Stimulated activated CD4-positive, alpha-beta T cell treated with anti-CD3 and anti-CD28 coated beads, Interleukin-1b, Interleukin-23, amount 100 ng/mL, for 24 hours (primary cell): ENCODE results near the gene ODAD3.
A peak's percentile ranks its signal among the peaks of the same experiment; 100 is the strongest.
"Not testable (repeated sequence)": the region's sequence is repeated elsewhere in the genome, so short reads cannot be mapped to it uniquely, and the experiment has no call there.

ENCODE experiments used
- DNase-seq, 4 experiments: peaks; one replicate each; pipeline ENCODE4 v3.0.0-alpha.2; 2020; ENCODE audit warnings: low read depth in 4 of 4, low spot score in 1 of 4

The ODAD3 gene

DNA sequence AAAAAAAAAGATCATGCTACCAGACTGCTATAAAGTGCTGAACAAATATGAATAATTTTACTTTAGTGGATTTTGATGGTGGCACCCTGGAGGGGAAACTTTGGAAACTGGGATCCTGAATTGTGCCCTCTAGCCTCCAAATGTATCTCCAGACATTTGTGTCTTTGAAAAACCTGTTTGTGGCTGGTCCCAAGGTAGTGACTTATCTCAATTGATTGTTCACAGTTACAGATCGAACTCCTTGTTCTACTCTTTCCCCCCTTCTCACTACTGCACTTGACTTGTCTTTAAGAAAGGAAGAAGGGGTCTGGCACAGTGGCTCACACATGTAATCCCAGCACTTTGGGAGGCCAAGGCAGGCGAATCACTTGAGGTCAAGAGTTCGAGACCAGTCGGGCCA lies 26.3 kb downstream of the ODAD3 start:
- DNase-seq: no peak

DNA sequence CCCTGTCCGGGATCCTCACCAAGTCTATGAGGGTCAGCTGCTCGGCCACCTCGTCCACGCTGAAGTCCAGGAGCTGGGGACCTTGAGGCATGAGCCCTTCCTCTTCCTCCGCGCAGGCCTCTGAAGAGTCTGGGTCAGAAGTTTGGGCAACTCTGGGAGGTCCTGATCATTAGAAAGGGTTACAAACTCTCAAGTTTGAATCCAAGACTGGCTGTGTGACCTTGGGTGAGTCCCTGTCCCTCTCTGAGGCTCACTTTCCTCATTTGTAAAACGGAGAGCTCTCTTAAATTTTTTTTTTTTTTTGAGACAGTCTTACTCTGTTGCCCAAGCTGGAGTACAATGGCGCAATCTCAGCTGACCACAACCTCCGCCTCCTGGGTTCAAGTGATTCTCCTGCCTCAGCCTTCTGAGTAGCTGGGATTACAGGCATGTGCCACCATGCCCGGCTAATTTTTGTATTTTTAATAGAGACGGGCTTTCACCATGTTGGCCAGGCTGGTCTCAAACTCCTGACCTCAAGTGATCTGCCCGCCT lies 28.2 kb downstream of the ODAD3 start:
- not testable (repeated sequence) for DNase-seq

DNA sequence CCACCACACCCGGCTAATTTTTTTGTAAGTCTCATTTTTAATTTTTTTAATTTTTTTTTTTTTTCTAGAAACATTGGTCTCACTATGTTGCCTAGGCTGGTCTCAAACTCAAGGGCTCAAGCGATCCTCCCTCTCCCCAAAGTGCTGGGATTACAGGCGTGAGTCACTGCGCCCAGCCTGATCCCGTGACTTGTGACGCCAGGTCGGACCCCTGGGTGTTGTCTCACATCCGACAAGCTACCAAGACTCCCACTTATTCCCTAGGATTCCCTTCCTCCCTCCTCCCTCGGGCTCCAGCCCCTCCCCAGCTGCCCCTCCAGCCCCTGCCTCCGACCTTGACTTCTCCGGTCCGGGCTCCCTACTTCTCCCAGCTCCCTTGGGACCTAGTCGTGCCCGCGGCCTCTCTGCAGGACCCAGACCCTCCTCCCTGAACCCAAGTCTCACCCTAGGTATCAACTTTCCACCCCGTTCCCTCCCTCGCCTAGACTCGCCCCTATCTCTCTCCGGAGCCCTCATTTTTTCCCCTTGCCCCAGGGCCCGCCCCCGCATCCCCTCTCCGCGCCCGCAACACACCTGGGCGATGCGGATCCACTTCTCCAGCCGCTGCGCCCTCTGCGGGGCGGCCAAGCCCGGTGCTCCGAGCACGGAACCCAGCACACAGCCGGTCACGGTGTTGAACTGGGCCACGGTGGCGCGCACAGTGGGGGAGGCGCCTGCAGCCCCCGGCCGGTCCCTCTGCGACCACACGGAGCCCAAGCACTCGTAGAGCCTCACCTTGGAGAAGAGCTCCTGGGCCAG lies 28.9 kb downstream of the ODAD3 start:
- DNase-seq: peak in 1 of 4 experiments; percentile 43

DNA sequence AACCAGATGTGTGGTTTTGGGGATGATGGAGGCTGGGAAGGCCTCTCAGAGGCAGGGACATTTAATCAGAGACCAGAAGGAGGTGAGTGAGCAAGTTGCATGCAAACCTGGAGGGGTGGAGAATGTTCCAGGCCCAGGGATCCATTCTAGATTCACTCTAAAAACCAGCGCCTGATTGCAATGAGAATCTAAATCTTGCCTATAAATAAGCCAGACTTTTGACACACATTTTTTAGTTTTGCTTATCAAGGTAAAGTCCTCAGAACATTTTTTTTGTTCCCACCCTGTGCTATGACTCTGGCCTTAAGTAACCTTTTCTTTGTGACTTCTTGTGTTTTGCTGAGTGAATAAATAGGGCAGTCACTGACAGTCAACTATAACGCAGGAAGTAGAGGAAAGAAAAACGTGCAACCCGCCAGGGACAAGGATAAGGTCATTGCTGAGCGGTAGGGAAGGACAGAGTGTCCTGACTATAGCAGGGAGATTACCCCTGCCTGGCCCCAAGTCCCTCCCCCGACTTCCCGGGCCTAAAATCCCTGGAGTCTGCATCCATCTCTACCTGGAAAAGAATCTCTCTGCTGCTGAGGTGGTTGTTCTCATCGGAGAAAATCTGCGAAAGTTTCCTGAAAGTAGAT lies 30.2 kb downstream of the ODAD3 start:
- no peak for DNase-seq

DNA sequence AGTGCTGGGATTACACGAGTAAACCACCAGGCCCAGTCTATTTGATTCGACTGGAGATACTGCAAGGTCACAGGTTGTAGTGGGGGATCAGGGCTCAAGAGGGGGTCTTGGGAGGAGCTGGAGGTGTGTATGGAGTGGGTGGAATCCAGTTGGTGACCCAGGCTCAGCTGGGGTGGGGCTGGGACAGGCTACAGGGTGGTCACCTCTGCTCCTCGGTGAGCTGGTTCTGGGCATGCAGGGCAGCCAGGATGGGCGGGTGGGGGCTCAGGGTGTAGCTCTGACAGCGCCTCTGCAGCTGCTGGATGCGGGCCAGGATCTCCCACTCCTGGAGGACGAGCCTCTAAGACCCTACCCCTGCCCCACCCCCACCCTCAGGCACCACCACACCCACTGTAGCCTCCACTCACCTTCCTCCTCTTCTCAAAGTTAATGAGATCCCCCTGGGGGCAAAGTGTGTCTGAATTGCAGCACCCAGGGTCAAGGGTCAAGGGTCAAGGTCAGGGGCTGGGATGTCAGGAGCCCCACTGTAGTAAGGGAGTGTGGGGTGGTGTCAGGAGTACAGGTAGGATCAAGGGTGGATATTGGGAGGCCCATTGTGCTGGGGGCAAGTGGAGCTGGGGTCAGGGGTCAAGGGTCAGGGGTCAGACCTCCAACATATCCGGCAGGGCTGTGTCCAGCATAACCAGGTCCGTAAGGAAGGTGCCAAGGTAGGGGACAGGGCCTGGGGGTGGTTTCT lies 32.9 kb downstream of the ODAD3 start:
- no peak for DNase-seq

DNA sequence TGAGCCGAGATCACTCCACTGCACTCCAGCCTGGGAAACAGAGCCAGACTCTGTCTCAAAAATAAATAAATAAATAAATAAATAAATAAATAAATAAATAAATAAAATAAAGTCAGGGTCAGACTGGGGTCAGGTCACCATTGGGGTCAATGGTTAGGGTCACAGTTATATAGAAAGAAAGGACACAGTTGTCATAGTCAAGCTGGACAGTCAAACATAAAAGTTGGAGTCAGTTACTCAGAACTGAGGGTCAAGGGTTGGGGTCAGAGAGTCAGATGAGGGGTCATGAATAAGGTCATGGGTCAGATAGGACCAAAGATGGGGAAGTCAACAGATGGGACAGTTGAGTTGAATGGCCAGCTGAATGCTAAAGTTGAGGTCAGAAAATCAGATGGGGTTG lies 34.1 kb downstream of the ODAD3 start:
- no peak for DNase-seq

DNA sequence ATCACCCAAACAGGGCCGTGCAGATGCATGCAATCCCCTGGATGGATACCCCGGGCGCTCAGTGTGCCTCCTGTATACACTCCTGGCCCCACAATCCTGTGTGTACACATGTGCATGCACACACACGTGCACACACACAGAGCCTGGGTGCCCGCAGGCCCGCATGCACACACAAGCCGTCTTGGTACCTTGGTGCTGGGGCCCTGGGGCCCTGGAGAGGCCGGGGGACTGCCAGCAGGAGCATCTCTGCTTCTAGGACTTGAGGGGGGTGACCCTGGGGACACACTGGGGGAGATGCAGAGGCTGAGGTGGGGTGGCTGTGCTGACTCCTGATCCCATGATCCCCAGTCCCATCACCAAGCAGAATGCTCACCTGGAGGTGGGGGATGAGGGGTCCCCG lies 35.3 kb downstream of the ODAD3 start:
- DNase-seq: no peak

DNA sequence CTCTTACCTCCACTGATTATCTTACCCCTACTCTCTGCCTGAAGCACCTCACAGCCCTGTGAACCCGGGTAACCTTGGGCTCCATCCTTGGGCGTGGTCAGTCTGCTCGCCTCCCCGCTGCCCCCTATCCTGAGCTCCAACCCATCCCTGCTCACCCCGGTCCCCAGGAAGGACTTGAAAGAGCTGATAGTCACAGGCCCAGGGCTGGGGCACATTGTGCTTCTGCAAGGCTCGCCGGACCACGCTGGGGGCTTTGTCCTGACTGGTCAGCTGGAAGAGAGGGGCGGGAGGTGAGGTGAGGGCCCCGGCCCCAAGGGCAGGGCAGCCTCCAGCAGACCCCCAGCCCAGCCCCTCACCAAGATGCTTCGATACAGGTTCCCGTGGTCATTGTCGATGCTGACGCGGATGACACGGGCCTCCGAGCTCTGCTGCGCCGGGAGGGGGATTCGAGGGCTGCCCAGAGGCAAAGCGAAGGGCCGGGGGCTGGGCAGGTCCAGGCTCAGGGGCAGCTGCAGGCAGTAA lies 37.8 kb downstream of the ODAD3 start:
- DNase-seq: no peak

DNA sequence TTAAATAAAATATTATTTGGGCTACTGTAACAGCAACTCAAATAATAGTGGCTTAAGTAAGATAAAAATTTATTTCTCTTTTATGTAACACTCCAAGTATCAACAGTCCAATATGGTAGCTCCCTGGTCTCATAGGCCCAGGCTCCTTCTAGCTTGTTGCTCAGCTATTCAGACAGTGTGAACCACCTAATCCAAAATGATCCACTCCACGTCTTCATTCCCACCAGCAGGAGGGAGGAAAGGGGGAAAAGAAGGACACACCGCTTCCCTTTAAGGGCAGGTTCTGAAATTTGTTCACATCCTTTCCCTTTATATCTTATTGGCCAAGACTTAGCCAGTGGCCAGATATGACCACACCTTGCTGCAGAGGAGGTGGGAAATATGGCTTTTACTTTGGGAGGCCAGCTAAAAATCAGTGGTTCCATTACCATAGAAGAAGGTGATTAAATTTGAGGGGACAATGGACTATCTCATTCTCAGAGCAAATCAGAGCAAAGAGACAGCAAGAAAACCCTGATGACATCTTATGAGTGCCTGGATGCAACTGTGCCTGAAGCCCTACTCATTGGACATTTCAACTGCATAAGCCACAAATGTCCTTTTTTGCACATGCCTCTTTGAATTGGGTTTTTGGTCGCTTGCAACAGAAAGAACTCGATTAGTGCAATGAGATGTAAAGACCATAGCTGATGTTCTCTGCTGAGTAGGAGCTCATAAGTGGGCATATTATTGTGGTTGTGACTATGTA lies 43.8 kb downstream of the ODAD3 start:
- no peak for DNase-seq

DNA sequence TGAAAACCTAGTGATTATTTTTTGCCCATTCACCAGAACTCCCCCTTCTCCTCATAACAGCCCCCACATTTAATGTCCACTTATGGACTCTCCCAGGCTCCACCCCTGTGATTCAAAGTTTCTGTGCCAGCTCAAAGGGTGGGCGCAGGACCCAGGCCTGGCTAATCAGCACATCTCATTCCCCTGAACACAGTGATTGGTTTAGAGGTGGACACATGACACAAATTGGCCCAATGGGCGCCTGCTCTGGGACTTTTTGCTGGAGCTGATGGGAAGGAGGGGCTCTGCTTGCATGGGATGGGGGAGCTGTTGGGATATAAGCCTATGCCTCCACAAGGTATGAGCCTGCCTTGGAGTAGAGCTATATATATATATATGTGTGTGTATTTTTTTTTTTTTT lies 44.6 kb downstream of the ODAD3 start:
- DNase-seq: no peak

DNA sequence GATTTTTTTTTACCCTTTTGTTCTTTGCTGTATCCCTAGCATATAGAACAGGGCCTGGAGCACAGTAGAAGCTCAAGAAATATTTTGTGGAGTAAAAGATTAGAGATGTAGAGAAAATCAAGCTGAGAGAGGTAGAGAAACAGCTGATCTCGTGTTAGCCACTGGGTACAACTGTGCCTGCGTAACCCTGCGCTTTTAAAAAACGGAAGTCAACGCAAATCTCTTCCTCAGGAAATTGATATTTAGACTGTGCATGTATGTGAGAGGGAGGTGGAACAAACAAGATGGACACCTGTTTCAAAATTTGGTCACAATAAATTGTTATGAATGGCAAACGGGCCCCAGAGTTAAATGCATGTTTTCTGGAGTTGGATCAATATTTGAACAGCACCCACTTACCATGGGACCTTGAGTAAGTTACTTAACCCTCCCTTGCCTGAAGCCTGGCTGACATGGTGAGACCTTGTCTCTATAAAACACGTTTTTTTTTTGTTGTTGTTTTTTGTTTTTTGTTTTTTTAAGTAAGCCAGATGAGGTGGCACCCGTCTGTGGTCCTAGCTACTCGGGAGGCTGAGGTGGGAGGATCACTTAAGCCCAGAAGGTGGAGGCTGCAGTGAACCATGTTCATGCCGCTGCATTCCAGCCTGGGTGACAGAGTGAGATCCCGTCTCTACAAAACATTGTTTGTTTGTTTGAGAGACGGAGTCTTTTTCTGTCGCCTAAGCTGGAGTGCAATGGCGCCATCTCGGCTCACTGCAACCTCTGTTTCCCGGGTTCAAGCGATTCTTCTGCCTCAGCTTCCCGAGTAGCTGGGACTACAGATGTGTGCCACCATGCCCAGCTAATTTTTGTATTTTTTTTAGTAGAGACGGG lies 47.5 kb downstream of the ODAD3 start:
- no peak for DNase-seq

DNA sequence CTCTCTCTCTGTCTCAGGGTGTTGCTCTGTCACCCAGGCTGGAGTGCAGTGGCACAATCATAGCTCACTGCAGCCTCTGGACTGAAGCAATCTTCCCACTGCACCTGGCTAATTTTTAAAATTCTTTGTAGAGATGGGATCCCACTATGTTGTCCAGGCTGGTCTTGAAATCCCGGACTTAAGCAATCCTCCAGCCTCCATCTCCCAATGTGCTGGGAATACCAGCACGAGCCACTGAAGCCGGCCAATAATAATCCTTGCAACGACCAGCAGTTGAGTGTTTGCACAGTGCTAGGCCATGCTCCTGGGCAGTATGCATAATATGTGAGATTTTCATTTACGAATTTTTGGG lies 50.2 kb downstream of the ODAD3 start:
- DNase-seq: no peak

DNA sequence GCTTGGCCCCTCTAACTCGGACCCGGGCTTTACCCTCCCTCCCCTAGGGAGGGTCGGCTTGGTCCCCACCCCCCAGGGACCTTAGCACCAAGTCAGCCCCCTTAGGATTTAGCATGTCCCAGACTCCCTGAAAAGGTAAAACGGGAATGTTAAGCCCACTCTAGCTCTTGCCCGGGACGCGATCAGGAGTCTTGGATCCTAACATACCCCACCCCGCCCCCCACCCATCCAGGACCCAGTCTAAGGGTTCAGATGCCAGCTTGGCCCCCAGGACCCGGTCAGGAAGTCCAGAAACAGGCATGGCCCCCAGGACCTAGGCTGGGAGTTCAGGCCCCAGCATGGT lies 51.2 kb downstream of the ODAD3 start:
- no peak for DNase-seq

DNA sequence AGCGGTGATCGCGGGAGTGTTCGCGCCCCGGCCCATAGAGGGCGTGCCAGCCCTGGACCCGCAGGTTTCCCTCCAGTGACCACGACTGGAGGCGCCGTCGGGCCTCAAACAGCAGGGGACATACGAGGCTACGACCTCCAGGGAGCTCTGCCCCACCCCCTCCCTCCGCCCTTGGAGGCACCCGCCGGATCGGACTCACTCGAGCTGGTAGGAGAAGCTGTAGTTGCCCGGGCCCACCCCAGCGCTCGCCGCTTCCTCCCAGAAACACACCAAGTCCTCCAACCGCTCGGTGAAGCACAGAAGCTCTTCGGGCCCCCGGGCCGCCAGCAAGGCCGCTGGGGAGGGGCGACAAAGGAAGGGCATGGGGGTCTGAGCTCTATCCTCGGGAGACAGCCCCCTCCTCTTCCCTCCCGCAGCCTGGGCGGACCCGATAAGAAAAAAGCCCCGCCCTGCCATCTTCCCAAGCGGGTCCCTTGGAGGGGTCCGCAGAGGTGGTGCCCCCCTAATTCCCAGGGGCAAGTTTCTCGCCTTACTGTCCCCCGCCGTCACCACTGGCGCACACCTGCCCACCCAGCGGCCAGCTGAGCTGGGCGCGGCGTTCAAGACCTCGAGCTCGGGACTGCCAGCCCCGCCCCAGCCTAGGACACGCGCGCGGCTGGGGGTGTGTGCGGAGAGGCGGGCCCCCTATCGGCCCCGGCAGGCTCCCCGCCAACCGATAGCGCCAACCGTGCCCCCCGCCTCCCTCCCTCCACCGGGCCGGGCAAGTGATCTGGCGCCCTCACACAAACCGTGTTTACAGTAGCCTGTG lies 51.8 kb downstream of the ODAD3 start:
- no peak for DNase-seq

DNA sequence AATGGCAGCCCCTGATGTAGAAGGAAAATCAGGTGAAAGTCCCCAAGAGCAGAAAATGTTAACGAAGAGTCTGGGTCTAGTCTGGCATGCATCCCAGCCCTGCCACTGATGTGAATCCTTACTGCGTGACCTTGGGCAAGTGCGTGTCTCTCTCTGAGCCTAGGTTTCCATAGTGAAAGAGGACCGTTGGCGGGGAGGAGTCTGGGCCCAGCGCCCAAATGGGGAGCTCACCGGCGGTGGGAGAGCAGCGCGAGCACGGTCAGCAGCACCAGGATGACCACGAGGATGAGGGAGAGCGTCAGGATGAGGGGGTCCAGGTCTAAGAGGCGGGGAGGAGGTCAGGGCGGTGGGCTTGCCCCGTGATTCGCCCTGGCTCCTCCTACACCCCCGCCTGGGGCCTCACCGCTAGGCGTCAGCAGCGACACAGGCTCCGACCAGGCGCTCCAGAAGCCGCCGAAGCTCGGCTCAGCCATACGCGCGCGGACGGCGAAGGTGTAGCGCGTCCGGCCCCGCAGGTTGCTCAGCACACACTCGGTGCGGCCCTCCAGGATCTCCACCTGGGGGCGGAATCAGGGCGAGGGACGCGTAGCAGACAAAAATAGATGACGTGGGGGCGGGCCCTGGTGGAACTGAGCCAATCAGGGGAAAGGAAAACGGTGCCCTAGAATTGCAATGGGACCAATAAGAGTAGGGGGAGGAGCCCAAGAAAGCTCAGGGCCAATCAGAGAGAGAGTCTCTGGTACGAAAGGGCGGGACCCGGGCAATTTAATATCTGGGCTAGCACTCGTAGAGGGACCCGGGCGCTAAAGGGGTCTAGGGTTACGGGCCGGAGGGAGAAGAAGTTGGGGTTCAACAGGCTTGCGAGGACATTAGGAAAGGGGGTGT lies 54.0 kb downstream of the ODAD3 start:
- DNase-seq: peak; percentile 73 to 97 (median 83)

DNA sequence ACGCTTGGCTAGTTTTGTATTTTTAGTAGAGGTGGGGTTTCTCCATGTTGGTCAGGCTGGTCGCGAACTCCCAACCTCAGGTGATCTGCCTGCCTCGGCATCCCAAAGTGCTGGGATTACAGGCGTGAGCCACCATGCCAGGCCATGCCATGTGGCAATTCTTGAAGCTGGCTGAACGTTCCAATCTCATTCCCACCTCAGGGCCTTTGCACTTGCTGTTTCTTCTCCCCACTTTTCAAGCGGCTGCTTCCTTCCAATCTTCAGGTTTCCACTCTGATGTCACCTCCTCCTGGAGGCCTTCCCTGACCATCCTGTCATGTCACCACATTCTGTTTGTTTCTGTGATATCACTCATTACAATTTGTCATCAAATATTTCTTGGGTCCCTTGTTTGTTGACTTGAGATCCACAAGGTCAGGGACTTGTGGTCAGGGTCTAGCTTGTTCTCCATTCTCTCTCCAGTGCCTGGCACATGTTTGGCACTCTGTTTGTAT lies 55.0 kb downstream of the ODAD3 start:
- DNase-seq: no peak

DNA sequence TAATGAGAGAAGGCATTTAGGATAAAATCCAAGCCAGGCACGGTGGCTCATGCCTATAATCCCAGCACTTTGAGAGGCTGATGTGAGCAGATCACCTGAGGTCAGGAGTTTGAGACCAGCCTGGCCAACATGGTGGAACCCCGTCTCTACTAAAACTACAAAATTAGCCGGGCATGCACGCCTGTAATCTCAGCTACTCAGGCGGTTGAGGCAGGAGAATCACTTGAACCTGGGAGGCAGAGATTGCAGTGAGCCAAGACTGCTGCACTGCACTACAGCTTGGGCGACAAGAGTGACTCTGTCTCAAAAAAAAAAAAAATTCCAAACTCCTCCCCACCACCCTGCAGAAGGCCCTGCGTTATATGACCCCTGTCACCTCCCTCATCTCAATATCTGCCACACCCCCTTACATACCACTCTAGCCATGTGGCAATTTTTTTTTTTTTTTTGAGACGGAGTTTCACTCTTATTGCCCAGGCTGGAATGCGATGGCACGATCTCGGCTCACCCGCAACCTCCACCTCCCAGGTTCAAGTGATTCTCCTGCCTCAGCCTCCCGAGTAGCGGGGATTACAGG lies 55.6 kb downstream of the ODAD3 start:
- not testable (repeated sequence) for DNase-seq
